H9 (cell line): ENCODE measurements around the gene B9D1. TPM values are rescaled to one million over a fixed set of nuclear protein-coding genes. Genes with fewer than 3 reads are reported as not detected.

Source experiments
- DNase-seq: peaks from one replicate; pipeline ENCODE4 v3.0.0-alpha.2; 2017
- H2AFZ ChIP-seq: one replicate; pipeline ENCODE4 v1.6.1; 2013; ENCODE audit warnings: mild to moderate bottlenecking, low read length, control low read depth, moderate library complexity
- H2AK5ac ChIP-seq: 2 replicates; pipeline ENCODE4 v1.6.1; 2013; ENCODE audit warnings: low read length, control low read depth, mixed read lengths; ENCODE audit not compliant: insufficient read length
- H2BK120ac ChIP-seq: one replicate; pipeline ENCODE4 v1.6.1; 2013; ENCODE audit warnings: low read depth, mild to moderate bottlenecking, low read length, control low read depth, inconsistent platforms; ENCODE audit not compliant: poor library complexity, severe bottlenecking
- H2BK12ac ChIP-seq: 2 replicates; pipeline ENCODE4 v1.6.1; 2013; ENCODE audit warnings: low read length, control low read depth, mixed read lengths, low read depth; ENCODE audit not compliant: insufficient read length
- H2BK15ac ChIP-seq: 2 replicates; pipeline ENCODE4 v1.6.1; 2013; ENCODE audit warnings: low read depth, low read length, control low read depth
- H2BK20ac ChIP-seq: one replicate; pipeline ENCODE4 v1.6.1; 2013; ENCODE audit warnings: low read depth, mild to moderate bottlenecking, low read length, control low read depth, inconsistent platforms; ENCODE audit not compliant: poor library complexity, severe bottlenecking
- H2BK5ac ChIP-seq: 2 replicates; pipeline ENCODE4 v1.6.1; 2013; ENCODE audit warnings: low read length, control low read depth, mixed read lengths; ENCODE audit not compliant: insufficient read length
- H3K14ac ChIP-seq: 2 replicates; pipeline ENCODE4 v1.6.1; 2013; ENCODE audit warnings: low read length, control low read depth; ENCODE audit not compliant: insufficient read depth
- H3K18ac ChIP-seq: 2 replicates; pipeline ENCODE4 v1.6.1; 2013; ENCODE audit warnings: low read depth, mild to moderate bottlenecking, mixed read lengths, low read length, control low read depth; ENCODE audit not compliant: insufficient read length
- H3K23ac ChIP-seq: 2 replicates; pipeline ENCODE4 v1.6.1; 2013; ENCODE audit warnings: low read length, control low read depth, mixed read lengths, low read depth; ENCODE audit not compliant: insufficient read length
- H3K23me2 ChIP-seq: 2 replicates; pipeline ENCODE4 v1.6.1; 2013; ENCODE audit warnings: low read depth, mild to moderate bottlenecking, mixed read lengths, low read length, control low read depth; ENCODE audit not compliant: insufficient read length, poor library complexity, severe bottlenecking
- H3K27ac ChIP-seq: 2 replicates; pipeline ENCODE4 v1.5.1; 2013; ENCODE audit warnings: low read length, control low read depth, mixed read lengths, low read depth; ENCODE audit not compliant: insufficient read length
- H3K27me3 ChIP-seq: 2 replicates; pipeline ENCODE4 v1.6.1; 2013; ENCODE audit warnings: low read length, control low read depth, inconsistent platforms; ENCODE audit not compliant: insufficient read depth
- H3K4ac ChIP-seq: 2 replicates; pipeline ENCODE4 v1.6.1; 2013; ENCODE audit warnings: low read depth, mild to moderate bottlenecking, control low read depth, inconsistent platforms, low read length, moderate library complexity
- H3K4me1 ChIP-seq: 2 replicates; pipeline ENCODE4 v1.6.1; 2013; ENCODE audit warnings: low read length, control low read depth, inconsistent platforms; ENCODE audit not compliant: insufficient read depth
- H3K4me2 ChIP-seq: 2 replicates; pipeline ENCODE4 v1.6.1; 2013; ENCODE audit warnings: low read length, control low read depth, mixed read lengths; ENCODE audit not compliant: insufficient read length, insufficient read depth
- H3K56ac ChIP-seq: 2 replicates; pipeline ENCODE4 v1.6.1; 2013; ENCODE audit warnings: low read depth, mild to moderate bottlenecking, mixed read lengths, low read length, control low read depth; ENCODE audit not compliant: insufficient read length
- H3K79me1 ChIP-seq: 2 replicates; pipeline ENCODE4 v1.6.1; 2013; ENCODE audit warnings: low read depth, mild to moderate bottlenecking, moderate library complexity, low read length, control low read depth, inconsistent platforms; ENCODE audit not compliant: insufficient read depth, poor library complexity, severe bottlenecking
- H3K79me2 ChIP-seq: 2 replicates; pipeline ENCODE4 v1.6.1; 2013; ENCODE audit warnings: low read length, control low read depth, inconsistent platforms; ENCODE audit not compliant: insufficient read depth
- H3K9ac ChIP-seq: 2 replicates; pipeline ENCODE4 v1.6.1; 2013; ENCODE audit warnings: low read length, control low read depth, mixed read lengths; ENCODE audit not compliant: insufficient read length; ENCODE audit errors: extremely low read depth
- H3K9me3 ChIP-seq: one replicate; pipeline ENCODE4 v1.6.1; 2013; ENCODE audit warnings: low read depth, low read length, inconsistent platforms; ENCODE audit not compliant: control insufficient read depth
- H3T11ph ChIP-seq: one replicate; pipeline ENCODE4 v1.6.1; 2013; ENCODE audit warnings: mild to moderate bottlenecking, low read length, control low read depth, inconsistent platforms
- H4K20me1 ChIP-seq: one replicate; pipeline ENCODE4 v1.6.1; 2013; ENCODE audit not compliant: control insufficient read depth, insufficient read length, insufficient read depth
- H4K5ac ChIP-seq: 2 replicates; pipeline ENCODE4 v1.6.1; 2013; ENCODE audit warnings: low read depth, mild to moderate bottlenecking, mixed read lengths, low read length, control low read depth; ENCODE audit not compliant: insufficient read length
- H4K8ac ChIP-seq: replicated peaks from 2 replicates; pipeline ENCODE4 v1.6.1; 2013; ENCODE audit warnings: low read length, control low read depth, mixed read lengths, low read depth; ENCODE audit not compliant: insufficient read length
- H4K91ac ChIP-seq: 2 replicates; pipeline ENCODE4 v1.6.1; 2013; ENCODE audit warnings: low read depth, mild to moderate bottlenecking, moderate library complexity, mixed read lengths, low read length, control low read depth; ENCODE audit not compliant: insufficient read length
- H3K27ac Mint-ChIP-seq, 3 experiments: 2 replicates in 2 of 3; 3 replicates in 1 of 3; pipeline ENCODE4 v1.8.0; 2020 to 2021; ENCODE audit warnings: mixed read lengths in 3 of 3, mild to moderate bottlenecking in 1 of 3, moderate library complexity in 1 of 3
- H3K27me3 Mint-ChIP-seq: 2 replicates; pipeline ENCODE4 v1.8.0; 2021; ENCODE audit warnings: low read depth, mild to moderate bottlenecking, moderate library complexity, mixed read lengths
- H3K36me3 Mint-ChIP-seq, 3 experiments: 2 replicates in 2 of 3; 3 replicates in 1 of 3; pipeline ENCODE4 v1.8.0; 2020 to 2021; ENCODE audit warnings: low read depth in 3 of 3, mixed read lengths in 3 of 3; ENCODE audit not compliant: insufficient read depth in 1 of 3
- H3K4me1 Mint-ChIP-seq, 2 experiments: 2 replicates each; pipeline ENCODE4 v1.8.0; 2020; ENCODE audit warnings: mixed read lengths in 2 of 2
- H3K4me3 Mint-ChIP-seq, 2 experiments: 2 replicates in 1 of 2; 3 replicates in 1 of 2; pipeline ENCODE4 v1.8.0; 2020 to 2021; ENCODE audit warnings: mild to moderate bottlenecking in 2 of 2, mixed read lengths in 2 of 2, moderate library complexity in 1 of 2
- H3K9me3 Mint-ChIP-seq, 2 experiments: 2 replicates in 1 of 2; 3 replicates in 1 of 2; pipeline ENCODE4 v1.8.0; 2020; ENCODE audit warnings: mild to moderate bottlenecking in 2 of 2, mixed read lengths in 2 of 2, moderate library complexity in 1 of 2
- WGBS: extraction: QIAGEN DNeasy Blood & Tissue Kit; methylation state at CpG from one replicate; pipeline ENCODE4 v1.1.7; 2013; ENCODE audit warnings: missing lambda C conversion rate, low lambda C conversion rate, mixed read lengths; ENCODE audit not compliant: insufficient read length; ENCODE audit errors: extremely low coverage; 5-methylcytosine and 5-hydroxymethylcytosine counted together
- total RNA-seq: library from RNA; stranded (reverse); gene quantifications from 2 replicates; pipeline ENCODE4 v1.2.1, GENCODE V29; 2021
- TF ChIP-seq, protein P1 (sequence below): fragments of 200-600 bp; sonication (generic); conservative IDR thresholded peaks from 3 replicates; pipeline ENCODE4 v1.8.0; 2021; ENCODE audit warnings: antibody characterized with exemption, mild to moderate bottlenecking

B9D1 gene
- total RNA-seq, 1 experiment from 2014 or later = 30.4 TPM

DNA sequence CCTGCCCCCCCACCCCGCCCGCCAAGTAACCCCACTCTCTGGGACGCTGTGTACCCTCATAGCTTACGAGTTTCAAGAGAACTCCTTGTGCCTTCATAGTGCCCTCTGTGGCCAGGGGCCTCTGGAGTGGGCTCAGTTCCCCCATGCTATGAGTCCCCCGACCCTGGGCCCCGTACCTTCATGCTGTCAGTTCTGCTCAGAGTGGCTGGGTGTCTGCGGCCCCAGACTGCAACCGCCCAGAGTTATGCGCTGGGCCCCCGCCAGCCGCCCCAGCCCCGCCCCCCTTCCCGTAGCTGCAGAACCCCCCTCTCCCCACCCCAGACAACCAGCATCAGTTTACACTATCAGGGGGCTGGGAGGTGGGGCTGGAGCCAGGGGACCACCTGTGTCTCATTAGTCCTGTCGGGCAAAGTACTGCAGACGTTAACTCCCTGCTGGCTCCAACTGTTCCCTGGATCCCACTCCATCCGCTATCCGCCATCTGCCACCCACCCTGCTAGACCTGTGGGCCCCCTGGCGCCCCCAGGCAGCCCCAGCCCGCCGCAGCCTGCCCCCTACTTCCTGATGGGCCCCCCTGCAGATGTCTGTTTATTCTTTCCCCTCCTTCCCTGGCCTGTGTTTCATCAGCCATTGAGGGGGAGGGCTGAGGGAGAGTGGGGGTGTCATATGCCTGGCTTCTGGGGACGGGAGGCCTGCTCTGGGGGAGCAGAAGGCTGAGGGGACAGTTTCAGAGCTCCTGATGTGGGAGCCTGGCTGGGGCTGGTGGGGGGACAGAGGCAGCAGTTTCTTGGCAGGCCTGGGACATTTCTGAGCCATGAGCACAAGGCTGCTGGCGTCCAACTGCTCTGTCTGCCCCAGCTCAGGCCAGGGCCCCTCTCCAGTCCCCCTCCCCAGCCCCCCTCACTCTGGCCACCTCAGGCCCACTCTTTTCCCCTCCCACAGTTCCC is 24.7 kb upstream of the B9D1 start, which contains the start of gene MFAP4:
MFAP4 (minus strand) TSS at position 217 of the 947 bp plus-strand sequence; CDS start at position 182, 35 bp downstream.
- H4K8ac ChIP-seq = no peak within 1 kb of the TSS
- H3K9me3 Mint-ChIP-seq = peaks cover 0 to 2% of the 10 kb centered on the region in 2 experiments; a peak in 1 of 5 replicates
- H2AK5ac ChIP-seq = no peak within 1 kb of the TSS
- no peaks in the 10 kb centered on the region for H3K27me3 ChIP-seq
- H2BK15ac ChIP-seq = no peak within 1 kb of the TSS
- no peak within 1 kb of the TSS for H2BK5ac ChIP-seq
- H4K20me1 ChIP-seq = no peaks in the 10 kb centered on the region
- H3K27ac Mint-ChIP-seq = peak within 1 kb of the TSS; percentile 92 to 98 (median 95)
- H3K79me2 ChIP-seq = no peaks in the 10 kb centered on the region
- H3K27ac ChIP-seq = no peak within 1 kb of the TSS
- no peak within 1 kb of the TSS for H3K9ac ChIP-seq
- H3K4ac ChIP-seq = no peak within 1 kb of the TSS
- no peak within 1 kb of the TSS for H2BK12ac ChIP-seq
- no peaks in the 10 kb centered on the region for H3K79me1 ChIP-seq
- H4K5ac ChIP-seq = no peak within 1 kb of the TSS
- no peaks in the 10 kb centered on the region for H3K27me3 Mint-ChIP-seq
- TF ChIP-seq, protein P1, sequence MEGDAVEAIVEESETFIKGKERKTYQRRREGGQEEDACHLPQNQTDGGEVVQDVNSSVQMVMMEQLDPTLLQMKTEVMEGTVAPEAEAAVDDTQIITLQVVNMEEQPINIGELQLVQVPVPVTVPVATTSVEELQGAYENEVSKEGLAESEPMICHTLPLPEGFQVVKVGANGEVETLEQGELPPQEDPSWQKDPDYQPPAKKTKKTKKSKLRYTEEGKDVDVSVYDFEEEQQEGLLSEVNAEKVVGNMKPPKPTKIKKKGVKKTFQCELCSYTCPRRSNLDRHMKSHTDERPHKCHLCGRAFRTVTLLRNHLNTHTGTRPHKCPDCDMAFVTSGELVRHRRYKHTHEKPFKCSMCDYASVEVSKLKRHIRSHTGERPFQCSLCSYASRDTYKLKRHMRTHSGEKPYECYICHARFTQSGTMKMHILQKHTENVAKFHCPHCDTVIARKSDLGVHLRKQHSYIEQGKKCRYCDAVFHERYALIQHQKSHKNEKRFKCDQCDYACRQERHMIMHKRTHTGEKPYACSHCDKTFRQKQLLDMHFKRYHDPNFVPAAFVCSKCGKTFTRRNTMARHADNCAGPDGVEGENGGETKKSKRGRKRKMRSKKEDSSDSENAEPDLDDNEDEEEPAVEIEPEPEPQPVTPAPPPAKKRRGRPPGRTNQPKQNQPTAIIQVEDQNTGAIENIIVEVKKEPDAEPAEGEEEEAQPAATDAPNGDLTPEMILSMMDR = no peak
- H3K23ac ChIP-seq = no peak within 1 kb of the TSS
- H4K91ac ChIP-seq = no peak within 1 kb of the TSS
- H3K4me1 Mint-ChIP-seq = peaks cover 47 to 66% of the 10 kb centered on the region in 2 experiments
- peak within 1 kb of the TSS; percentile 26 to 63; a peak in 4 of 5 replicates for H3K4me3 Mint-ChIP-seq
- WGBS = no CpG with 5 or more reads among the region's 22 CpGs
- peak within 1 kb of the TSS; percentile 66; the same call in 1 of the 2 replicates for H3K14ac ChIP-seq
- H2BK20ac ChIP-seq = no peak within 1 kb of the TSS
- H3K4me1 ChIP-seq = peaks cover 7% of the 10 kb centered on the region; the same call in 1 of the 2 replicates
- H2AFZ ChIP-seq = no peak within 1 kb of the TSS
- peak; percentile 87 for DNase-seq
- H3K23me2 ChIP-seq = no peaks in the 10 kb centered on the region
- peak within 1 kb of the TSS; percentile 19 for H3K4me2 ChIP-seq
- peak within 1 kb of the TSS; percentile 15 for H3K18ac ChIP-seq
- peaks cover 16 to 32% (median 30%) of the 10 kb centered on the region in 3 experiments for H3K36me3 Mint-ChIP-seq
- H3K9me3 ChIP-seq = no peaks in the 10 kb centered on the region
- H3T11ph ChIP-seq = no peak within 1 kb of the TSS
- no peak within 1 kb of the TSS for H3K56ac ChIP-seq
- no peak within 1 kb of the TSS for H2BK120ac ChIP-seq
